CD4-positive, alpha-beta T cell treated with Interleukin-4 for 4 hours (primary cell): ENCODE results near the gene FSIP1.

Experiments
- DNase-seq: peaks from one replicate; pipeline ENCODE4 v3.0.0-alpha.2; 2020

Gene FSIP1

GRCh38 chr15:39591141-39591895 is 191.3 kb downstream of the FSIP1 start:
- no peak for DNase-seq

- DNase-seq: no peak
Measured at GRCh38 chr15:39589815-39590644, 192.6 kb downstream of the FSIP1 start.

- DNase-seq: no peak
Measured at GRCh38 chr15:39589193-39589814, 193.3 kb downstream of the FSIP1 start.

GRCh38 chr15:39588531-39589192 is 194.0 kb downstream of the FSIP1 start:
- DNase-seq: no peak

- DNase-seq: no peak
Measured at GRCh38 chr15:39587731-39588530, 194.7 kb downstream of the FSIP1 start.

GRCh38 chr15:39587096-39587721 is 195.4 kb downstream of the FSIP1 start:
- no peak for DNase-seq

GRCh38 chr15:39586387-39587095 is 196.1 kb downstream of the FSIP1 start:
- DNase-seq: no peak

GRCh38 chr15:39585871-39586301 is 196.8 kb downstream of the FSIP1 start:
- no peak for DNase-seq

GRCh38 chr15:39585389-39585841 is 197.2 kb downstream of the FSIP1 start:
- DNase-seq: no peak

GRCh38 chr15:39584662-39585388 is 197.8 kb downstream of the FSIP1 start:
- DNase-seq: no peak

- no peak for DNase-seq
Measured at GRCh38 chr15:39584266-39584659, 198.4 kb downstream of the FSIP1 start.

GRCh38 chr15:39583596-39584265 is 198.9 kb downstream of the FSIP1 start:
- no peak for DNase-seq

GRCh38 chr15:39582977-39583595 is 199.6 kb downstream of the FSIP1 start:
- no peak for DNase-seq

- no peak for DNase-seq
Measured at GRCh38 chr15:39582286-39582976, 200.2 kb downstream of the FSIP1 start.

- no peak for DNase-seq
Measured at GRCh38 chr15:39581793-39582285, 200.8 kb downstream of the FSIP1 start.

- DNase-seq: no peak
Measured at GRCh38 chr15:39581242-39581792, 201.3 kb downstream of the FSIP1 start.

- no peak for DNase-seq
Measured at GRCh38 chr15:39580485-39581241, 202.0 kb downstream of the FSIP1 start, which contains the start of gene THBS1. Gene THBS1, plus strand, starts transcription at chr15:39581079. Its CDS starts 779 bp downstream, at chr15:39581858.
